NOMO-1 treated with DMSO at 0.1 percent for 48 hours (cell line): ENCODE data around the gene UTP25.

Experiments used
- DNase-seq: peaks from one replicate; lab custom pipeline; 2025; ENCODE audit not compliant: unreplicated experiment; lab: John Stamatoyannopoulos, UW

Gene UTP25

DNA sequence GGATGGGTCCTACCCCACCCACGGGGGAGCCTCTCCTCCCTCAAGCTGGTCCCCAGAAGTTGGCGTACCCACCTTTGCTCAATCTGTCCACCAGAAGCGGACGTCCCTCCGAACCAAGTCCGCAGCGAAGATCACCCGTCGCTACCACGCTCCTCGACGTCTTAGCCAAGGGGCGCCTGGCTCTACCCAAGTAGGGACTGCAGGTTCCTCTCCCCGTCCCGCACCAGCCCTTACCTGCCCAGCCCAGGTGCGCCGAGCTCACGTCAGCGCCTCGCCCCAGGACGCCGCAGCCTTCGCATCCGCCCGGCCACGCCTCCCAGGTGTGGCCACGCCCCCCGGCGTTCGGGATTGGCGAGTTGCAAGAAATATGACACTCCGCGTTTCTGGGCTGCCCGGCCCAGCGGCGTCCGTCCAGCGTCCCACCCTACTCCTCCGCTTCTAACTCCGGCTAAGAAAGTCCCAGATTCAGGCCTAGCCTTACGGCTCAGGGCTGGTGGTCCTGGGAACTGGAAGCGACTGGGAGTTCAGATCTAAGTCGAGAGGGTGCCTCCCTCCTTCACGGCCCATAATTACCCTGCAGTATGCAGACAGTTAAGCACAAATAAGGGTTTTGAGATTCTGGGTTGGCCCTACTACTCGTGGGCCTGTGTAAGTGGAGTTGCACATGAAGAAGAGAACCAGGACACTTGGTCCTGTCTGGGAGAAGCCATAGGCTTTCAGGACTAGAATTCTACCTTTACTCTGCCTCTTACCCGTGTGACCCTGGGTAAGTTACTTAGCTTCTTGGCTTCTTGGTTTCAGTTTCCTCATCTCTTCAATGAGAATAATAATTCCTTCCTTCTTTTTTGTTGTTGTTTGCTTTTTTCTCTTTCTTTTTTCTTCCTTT lies 21.7 kb upstream of the UTP25 start, which contains the start of gene IRF6:
TSS of gene IRF6 (minus strand) at position 268 of the 886 bp plus-strand sequence. CDS start 4,729 bp downstream, outside the sequence.
- DNase-seq = peak; percentile 70

DNA sequence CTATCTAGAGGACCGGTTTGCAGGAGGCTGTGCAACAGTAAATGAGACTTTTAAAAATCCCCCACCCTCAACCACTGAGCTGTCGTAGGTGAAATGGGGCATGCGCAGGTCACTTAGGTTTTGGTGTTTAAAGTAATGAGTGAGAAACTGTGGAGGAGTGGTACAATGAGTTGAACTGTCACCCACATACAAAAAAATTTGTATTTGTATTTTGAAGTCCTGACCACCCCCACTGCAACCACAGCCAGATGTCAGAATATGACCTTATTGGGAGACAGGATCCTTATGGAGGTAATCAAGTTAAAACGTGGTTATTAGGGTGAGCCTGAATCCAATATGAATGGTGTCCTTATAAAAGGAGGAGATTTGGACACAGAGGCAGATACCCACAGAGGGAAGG lies 20.3 kb upstream of the UTP25 start:
- no peak for DNase-seq

DNA sequence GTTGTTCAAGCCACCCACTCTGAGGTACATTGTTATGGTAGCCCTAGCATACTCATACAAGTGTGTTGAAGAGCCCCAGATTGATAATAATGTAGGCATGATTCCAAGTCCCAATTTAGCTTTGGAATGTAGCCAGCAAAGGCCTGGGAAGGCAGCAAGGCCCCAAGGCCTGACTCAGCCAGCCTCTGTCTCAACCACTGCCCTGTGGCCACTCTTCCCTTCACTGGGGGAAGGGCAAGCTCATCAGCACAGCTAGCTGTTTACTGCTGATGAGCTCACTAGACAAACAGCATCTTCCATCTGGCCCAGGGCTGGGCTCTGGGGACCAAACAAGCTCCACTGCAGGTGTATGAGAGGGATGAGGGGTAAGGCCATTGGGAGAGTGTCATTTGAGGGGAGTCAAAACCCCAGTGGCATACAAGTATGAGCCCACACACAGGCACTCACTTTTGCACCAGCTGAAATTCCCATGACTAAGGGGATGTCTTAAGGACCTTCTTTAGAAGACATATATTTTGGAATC lies 19.7 kb upstream of the UTP25 start:
- no peak for DNase-seq

DNA sequence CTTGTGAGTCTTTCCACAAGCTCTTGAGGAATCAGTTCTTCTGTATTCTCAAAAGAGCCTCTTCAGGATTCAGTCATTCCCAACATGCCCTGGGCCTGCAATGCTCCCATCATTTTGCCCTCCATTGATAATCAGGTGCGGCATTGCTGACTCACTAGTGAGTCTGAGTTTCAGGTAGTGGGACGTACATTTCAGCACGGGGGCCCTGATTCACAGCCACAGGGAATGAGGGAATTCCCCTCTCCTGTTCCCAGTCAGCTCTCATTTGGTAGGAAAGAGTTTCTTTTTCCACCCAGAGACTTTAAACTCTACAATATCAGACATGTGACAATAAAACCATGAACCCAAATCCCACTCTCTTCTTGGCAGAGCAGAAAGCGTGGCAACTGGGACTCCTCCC lies 18.2 kb upstream of the UTP25 start:
- DNase-seq = no peak

DNA sequence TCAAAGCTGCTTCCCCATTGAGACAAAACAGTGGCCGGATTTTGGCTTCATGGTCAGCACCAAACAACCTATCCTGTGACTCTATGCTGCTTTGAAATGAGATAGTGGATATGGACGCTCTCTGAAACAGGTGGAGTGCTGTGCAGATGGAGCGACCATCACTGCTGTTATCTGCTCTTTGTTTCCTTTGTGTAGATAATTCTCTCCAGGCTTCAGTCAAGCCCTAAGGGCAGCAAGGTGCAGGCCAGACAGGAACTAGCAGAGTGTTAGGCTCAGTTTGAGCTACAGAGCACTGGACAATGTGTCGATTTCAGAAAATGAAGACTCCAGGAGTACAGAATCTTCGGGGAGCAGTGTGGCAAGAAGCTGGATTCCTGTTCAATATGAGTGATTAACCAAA lies 17.0 kb upstream of the UTP25 start:
- no peak for DNase-seq

DNA sequence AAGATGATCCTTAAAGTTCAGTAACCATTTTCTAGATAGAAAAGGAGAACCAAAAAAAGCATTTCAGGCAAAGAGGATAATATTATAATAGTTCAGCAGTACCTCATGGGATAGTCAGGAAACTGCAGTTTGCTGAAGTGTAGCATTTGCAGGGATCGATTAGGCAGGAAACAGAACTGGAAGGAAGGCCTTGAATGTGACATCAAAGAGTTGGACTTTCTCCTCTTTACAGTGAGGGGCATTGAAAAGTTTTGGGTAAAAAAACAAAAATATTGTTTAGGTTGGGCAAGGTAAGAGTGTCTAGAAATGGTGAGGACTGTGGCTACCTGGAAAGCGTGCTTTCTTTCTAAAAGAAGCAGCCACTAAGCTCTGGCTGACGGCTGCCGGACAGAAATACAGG lies 13.9 kb upstream of the UTP25 start:
- no peak for DNase-seq

DNA sequence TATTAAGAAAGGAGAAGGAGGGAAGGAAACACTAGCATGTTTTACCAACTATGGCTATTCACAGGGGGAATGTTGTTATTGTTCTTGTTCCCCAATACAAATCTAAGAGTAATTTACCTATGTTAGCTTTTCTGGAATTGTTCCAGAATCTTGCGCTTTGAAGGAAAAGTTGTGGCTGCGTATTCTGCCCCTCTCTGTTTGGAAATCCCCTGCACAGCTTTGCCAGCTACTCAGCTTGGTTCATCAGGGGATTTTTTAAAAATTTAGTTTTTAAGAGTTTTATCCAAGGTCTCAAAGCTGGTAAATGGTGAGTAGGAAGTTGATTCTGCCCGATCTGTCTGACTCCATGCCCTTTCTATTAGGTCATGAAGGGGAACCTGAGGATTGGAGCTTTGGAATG lies 12.3 kb upstream of the UTP25 start:
- no peak for DNase-seq

DNA sequence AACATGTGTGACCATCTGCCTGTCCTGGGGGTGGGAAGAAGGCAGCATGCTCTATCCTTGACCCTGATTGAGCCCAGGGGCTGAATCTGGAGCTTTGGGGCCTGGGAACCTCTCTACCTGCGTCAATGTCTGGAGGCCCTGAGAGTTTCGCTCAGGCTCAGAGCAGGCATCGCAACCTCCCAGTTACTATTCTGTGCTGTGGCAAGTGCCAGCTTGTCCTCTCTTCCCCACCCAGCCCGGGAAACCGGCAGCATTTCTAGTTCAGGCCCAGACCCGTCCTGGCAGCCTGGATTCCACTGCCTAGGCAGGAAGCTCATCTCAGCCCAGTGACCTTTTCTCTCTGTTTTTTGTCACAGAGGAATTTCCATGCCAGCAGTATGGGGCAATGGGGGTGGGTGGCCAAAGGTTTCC lies 11.8 kb upstream of the UTP25 start:
- DNase-seq = no peak

DNA sequence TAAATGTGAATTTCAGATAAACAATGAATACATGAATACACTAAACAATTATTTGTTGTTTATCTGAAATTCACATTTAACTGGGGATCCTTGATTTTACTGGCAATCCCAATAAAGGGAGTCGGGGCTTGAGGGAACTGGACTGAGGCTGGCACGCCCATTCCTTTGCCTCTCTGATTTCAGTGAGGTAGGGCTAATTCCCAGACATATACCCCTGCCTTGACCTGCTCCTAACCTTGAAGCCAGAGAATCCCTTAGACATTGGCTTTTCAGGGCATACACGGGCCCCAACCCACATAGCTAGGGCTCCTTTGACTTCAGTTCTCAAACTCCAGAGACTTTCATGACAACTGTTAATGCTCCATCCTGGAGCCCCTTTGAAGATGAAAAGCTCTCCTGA lies 10.8 kb upstream of the UTP25 start:
- DNase-seq = no peak

DNA sequence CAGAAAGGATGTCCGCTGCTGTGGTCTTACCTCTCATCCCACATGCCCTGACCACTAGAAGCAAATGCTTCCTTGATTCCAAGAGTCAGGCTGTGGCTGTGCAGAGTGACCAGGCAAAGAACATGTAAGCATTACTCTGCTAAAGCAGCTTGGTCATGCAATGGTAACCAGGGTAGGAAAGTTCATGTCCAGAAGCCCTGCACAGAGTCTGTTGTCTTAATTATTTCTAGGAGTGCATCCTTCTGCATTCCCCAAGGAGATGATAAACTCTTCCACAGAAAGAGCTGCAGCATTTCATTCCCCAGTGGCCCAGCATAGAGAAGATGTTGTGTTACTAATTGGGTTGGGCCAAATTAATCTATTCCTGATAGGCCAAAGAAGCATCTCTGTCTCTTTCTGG lies 10.1 kb upstream of the UTP25 start:
- DNase-seq = no peak

DNA sequence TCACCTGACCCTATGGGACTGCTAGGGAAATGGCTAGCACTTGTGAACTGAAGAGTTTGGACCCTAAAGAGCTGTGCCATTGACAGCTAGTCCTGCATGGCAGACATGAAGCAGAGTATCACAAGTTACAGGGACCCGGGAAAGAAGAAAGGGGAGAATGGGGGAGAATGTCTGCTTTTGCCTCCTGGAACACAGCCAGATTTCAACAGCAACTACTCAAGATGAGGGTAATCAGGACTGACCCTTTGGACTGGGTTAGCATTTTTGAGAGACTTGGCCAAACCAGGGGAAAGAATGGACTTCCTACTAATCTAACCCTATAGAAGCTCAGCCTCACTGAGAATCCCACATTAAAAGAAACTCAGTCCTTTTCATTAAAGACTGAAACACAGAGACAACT lies 8.7 kb upstream of the UTP25 start:
- no peak for DNase-seq

DNA sequence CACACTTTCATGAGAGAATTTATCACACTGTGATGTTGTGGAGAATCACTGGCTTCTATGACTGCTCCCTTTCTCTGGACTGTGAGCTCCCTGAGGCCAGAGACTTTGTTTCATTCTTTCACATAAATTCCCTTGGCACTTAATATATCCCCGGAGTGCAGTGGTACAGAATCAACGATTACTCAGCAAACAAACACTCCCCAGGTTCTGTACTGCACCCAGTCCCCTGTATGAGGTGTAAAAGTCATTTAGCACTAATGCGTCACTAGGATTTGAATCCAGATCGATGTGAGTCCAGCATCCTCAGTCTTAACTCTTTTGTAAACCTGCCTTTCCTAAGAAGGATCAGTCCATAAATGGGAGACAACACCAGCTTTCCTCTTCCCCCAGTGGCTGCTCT lies 6.8 kb upstream of the UTP25 start:
- no peak for DNase-seq

DNA sequence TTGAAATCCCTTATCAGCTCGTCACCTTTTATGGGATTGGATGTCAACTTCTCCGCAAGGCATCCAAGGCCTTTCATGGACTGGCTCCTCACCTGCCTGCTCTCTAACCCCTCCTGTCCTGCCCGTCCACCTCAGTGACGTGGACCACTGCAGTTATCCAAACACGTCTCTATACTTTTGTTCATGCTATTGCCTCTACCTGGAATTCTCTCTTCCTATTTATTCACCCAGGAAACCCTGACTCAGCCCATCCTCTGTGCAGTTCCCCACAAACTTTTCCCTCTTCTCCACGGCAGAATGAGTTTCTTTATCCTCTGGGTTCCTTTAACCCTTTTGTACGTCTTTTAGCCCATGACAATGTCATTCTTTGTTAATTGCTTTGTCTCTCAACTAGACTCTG lies 5.1 kb upstream of the UTP25 start:
- no peak for DNase-seq

DNA sequence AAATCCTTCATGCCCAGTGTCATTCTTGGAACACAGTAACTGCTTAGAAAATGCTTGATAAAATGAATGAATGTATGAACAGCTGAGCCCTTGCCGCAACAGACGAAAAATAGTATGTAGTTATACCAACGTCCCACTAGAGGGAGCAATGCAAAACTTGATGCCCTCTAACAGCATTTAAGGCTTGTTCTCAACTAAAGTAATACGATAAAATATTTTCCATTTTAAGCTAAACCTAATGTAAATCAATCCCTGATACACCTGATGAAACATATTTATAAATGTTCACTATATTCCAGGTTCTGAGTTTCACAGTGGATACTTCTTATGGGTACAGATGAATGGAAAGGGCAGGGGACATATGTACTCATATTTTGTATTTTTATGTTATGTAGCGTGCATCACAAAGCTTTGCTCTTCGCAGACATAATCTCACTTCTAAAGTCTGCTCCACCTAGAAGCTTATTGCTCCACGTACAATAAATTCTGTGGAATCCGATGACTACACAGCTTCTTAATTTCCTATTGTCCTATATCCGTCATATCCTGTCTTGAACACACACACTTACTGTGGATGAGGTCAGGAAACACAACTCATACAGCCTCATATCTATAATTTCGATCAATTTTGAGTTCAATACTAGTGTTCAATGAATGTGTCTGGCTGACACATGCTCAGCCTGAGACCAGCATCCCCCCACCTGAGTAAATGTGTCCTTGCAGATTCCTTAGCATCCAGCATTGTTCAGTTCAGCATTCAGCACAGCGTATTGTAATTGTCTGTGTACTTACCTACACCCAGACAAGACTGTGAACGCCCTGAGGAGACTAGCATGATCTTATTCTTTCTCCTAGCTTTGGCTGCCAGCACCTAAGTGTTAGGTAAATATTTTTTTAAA lies 4.4 kb upstream of the UTP25 start:
- peak; percentile 48 for DNase-seq

DNA sequence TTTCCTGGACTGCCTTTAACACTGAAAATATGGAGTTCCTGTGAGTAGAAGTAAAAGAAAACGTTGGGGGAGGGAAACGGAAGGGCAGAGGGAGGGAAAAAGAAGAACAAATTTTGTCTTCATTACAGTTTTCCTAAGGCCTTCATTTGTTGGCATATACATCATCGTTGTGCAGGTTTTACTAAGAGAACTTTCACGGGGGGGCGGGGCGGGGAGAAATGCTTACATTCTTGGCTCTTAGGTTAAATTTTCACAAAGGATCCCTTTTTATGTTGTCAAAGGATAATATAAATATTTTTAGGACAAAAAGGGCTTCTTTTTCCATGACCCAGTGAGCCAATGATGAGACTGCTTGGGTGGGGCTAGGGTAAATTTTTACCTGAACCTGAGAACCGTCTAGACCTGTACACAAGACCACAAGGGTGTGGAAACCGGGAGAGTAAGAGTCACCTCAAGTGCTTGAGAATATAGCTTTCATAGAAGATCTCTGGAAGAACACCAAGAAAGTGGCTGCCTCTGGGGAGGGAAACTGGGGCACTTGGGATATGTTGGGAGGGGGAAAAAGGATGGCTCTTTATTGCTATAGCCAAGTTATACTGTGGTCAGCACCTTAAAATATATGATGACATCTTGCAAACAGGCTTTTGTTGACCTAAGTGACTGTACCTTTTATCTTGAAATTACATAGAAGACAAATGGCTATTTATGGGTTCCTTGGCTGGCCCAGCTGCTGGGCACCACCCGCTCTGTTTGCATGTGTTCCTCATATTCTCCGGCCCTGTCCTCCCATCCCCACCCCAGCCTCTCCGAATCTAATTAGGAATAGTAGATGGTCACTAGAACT lies 2.0 kb upstream of the UTP25 start:
- no peak for DNase-seq

DNA sequence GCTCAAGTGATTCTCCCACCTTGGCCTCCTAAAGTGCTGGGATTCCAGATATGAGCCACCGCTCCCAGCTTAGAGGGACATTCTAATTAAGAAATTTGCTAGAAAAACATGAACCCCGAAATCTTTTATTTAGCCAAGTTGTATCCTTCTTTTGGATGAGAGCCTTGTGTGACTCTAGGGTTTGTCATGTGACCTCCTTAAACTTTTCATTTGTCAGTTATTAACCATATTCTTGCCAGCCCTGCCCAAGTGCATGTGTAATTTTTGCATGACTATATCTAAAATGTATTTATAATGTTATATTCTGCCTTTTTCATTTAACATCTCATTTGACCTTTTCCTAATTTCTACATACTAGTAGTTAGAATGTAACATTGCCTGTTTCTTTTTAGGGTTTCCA lies 1.9 kb downstream of the UTP25 start:
- DNase-seq = no peak

DNA sequence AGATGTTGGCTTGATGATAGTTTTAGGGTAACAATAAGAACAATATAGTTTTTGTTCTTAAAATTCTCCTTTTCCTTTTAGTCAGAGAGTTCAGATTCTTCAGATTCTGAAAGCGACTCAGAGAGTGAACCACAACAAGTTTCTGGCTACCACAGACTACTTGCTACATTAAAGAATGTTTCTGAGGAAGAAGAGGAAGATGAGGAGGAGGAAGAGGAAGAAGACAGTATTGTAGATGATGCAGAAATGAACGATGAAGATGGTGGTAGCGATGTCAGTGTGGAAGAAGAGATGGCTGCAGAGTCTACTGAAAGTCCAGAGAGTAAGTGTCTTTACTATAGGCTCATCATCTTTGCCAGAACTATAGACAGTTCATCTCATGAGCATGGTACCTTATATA lies 3.0 kb downstream of the UTP25 start:
- DNase-seq = no peak

DNA sequence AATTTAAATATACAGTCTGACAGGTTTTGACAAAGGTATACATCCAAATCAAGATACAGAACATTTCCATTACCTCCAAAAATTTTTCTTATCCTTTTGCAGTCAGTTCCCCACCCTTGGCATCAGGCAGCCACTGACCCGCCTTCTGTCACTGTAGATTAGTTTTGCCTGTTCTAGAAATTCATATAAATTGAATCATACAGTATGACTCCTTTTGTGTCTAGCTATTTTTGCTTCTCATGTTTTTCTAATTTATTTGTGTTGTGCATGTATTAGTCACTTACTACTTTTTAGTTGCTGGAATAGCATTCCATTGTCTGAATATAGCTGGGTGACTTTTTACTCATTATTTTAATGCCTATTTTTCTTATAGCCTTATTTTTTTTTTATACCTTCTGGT lies 3.8 kb downstream of the UTP25 start:
- DNase-seq = no peak

DNA sequence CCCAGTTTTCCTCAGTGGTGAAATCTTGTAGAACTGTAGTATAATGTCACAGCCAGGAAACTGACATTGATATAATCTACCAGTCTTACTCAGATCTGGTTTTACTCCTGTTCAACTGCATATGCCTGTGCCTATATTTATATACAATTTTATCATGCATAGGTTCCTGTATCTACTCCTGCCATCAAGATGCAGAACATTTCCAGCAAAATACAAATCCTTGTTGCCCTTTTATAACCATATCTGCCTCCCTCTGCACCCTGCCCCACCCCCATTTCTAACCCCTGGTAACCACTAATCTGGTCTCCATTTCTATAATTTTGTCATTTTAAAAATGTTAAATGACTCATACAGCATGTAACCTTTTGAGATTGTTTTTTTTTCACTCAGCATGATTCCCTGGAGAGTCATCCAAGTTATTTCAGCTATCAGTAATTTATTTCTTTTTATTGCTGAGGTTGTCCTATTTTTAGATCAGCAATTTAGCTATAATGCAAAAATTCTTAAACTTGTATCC lies 8.1 kb downstream of the UTP25 start:
- DNase-seq = no peak

DNA sequence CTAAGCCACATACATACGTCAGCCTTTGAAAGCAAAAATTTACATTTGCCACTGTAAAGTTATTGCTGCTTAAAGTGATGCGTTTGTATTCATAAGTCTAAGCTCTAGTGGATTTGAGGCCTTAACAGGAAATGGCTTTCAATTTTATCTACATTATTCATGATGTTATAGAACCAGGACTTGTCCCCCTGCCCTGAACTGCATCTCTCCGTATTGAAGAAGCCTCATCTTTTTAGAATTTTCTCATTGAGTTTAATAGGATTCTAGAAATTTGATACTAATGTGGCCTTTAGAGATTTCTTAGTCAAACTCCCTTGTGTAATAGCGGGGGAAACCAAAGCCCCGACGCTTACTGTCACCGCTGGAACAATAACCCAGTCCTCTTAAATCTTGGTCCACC lies 9.9 kb downstream of the UTP25 start:
- no peak for DNase-seq

DNA sequence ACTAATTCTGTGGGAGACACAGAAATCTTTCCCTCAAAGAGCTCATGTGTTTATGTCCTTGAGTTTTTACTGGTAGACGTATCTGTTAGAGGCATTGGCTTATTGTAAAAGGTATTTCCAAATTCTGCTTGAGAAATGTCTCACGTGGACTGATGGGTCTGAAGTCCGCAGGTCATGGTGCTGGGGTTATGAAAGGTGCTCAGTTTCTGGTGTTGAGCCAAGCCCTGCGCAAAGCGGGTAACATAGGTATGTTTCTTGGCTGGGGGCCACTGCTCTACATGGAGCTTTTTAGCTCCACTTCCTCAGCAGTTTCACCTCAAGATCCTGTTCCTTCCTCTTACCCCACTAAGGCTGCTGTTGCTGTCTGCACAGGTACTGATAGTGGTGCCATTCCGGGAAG lies 10.8 kb downstream of the UTP25 start:
- no peak for DNase-seq
